K562 (cell line): ENCODE data around the gene ISG20L2.

Experiments
- ATF4 ChIP-seq: fragments of 450-650 bp; formaldehyde crosslinking; IDR thresholded peaks from 2 replicates; pipeline ENCODE4 v1.4.0; 2022; ENCODE audit warnings: mild to moderate bottlenecking, moderate library complexity
- CHD2 ChIP-seq: IDR thresholded peaks from 2 replicates; pipeline ENCODE4 v1.6.1; 2011; ENCODE audit warnings: low read depth, low read length
- EGR1 ChIP-seq: fragments of 450-650 bp; conservative IDR thresholded peaks from 2 replicates; pipeline ENCODE4 v1.6.1; 2017; ENCODE audit warnings: mild to moderate bottlenecking
- EHMT2 ChIP-seq: fragments of 450-650 bp; IDR thresholded peaks from 2 replicates; pipeline ENCODE4 v1.6.1; 2018; ENCODE audit warnings: antibody characterized with exemption
- FOSL1 ChIP-seq: fragments of 200-800 bp; sonication (Bioruptor generic); conservative IDR thresholded peaks from 2 replicates; pipeline ENCODE4 v1.6.1; 2016; ENCODE audit warnings: missing genetic modification characterization, missing compliant biosample characterization
- FOXP1 ChIP-seq: sonication (generic); formaldehyde crosslinking; IDR thresholded peaks from 2 replicates; pipeline ENCODE4 v1.8.0; 2022; ENCODE audit warnings: mild to moderate bottlenecking, missing genetic modification reagents
- GTF2F1 ChIP-seq: IDR thresholded peaks from 2 replicates; pipeline ENCODE4 v1.6.1; 2011; ENCODE audit warnings: low read depth, low read length, improper control_type of control experiment
- KAT2B ChIP-seq: IDR thresholded peaks from one replicate; pipeline ENCODE4 v1.6.1; 2012; ENCODE audit warnings: low read depth, mild to moderate bottlenecking, control low read depth, inconsistent platforms, low read length, moderate library complexity
- POLR2A ChIP-seq: fragments of 450-650 bp; conservative IDR thresholded peaks from 2 replicates; pipeline ENCODE4 v1.6.1; 2016
- RBM15 ChIP-seq: fragments of 200-400 bp; formaldehyde crosslinking; IDR thresholded peaks from 2 replicates; pipeline ENCODE4 v1.6.1; 2018; ENCODE audit warnings: mild to moderate bottlenecking, low read length, moderate library complexity; ENCODE audit not compliant: insufficient read depth
- THRA ChIP-seq: fragments of 450-650 bp; IDR thresholded peaks from 2 replicates; pipeline ENCODE4 v1.6.1; 2017; ENCODE audit warnings: mild to moderate bottlenecking, moderate library complexity
- YY1 ChIP-seq, 3 experiments: IDR thresholded peaks; 2 replicates each; pipeline ENCODE4 v1.6.1; 2011; ENCODE audit warnings: low read length in 2 of 3, mild to moderate bottlenecking in 2 of 3, moderate library complexity in 2 of 3, borderline replicate concordance in 1 of 3, control low read depth in 1 of 3, low read depth in 1 of 3; ENCODE audit not compliant: insufficient read depth in 3 of 3, insufficient replicate concordance in 2 of 3, control insufficient read depth in 1 of 3, insufficient read length in 1 of 3; ENCODE audit errors: extremely low read depth in 1 of 3
- ZBTB1 ChIP-seq: sonication (generic); formaldehyde crosslinking; IDR thresholded peaks from 2 replicates; pipeline ENCODE4 v1.8.1; 2023; ENCODE audit warnings: missing genetic modification reagents, low read depth, mild to moderate bottlenecking, borderline replicate concordance
- ZSCAN29 ChIP-seq: fragments of 450-650 bp; IDR thresholded peaks from 2 replicates; pipeline ENCODE4 v1.6.1; 2017

GRCh38 chr1:156748670-156749418 is 20.3 kb upstream of the ISG20L2 start:
- no peak for TF ChIP-seq YY1 (IDR thresholded peaks at IDR 0.05; ENCODE audit: borderline replicate concordance in 1 of 3, control insufficient read depth in 1 of 3, extremely low read depth in 1 of 3, insufficient read depth in 3 of 3, insufficient read length in 1 of 3, insufficient replicate concordance in 2 of 3, low read depth in 1 of 3, low read length in 2 of 3)
- no peak for TF ChIP-seq FOSL1 (tag)
- TF ChIP-seq GTF2F1, result no peak
- no peak for TF ChIP-seq ZBTB1
- TF ChIP-seq CHD2, result no peak
- TF ChIP-seq POLR2A, result peak; percentile 29; the same call in 1 of the 2 replicates
- TF ChIP-seq EHMT2, result no peak
- TF ChIP-seq EGR1, result no peak
- no peak for TF ChIP-seq FOXP1 (CRISPR knock-in tag)
- TF ChIP-seq ZSCAN29, result no peak
- TF ChIP-seq KAT2B, result no peak
- no peak for TF ChIP-seq RBM15
- TF ChIP-seq THRA, result no peak
- no peak for TF ChIP-seq ATF4
